Endothelial cell of umbilical vein (primary cell): ENCODE measurements around the gene SLC6A19. TPM values are rescaled to one million over a fixed set of nuclear protein-coding genes. Genes with fewer than 3 reads are reported as not detected.

Experiments used
- BruUV-seq: library from RNA; stranded (reverse); fragments of 400-500 nt; replicated peaks from 2 replicates; lab custom pipeline; 2021; lab: Mats Ljungman, UMichigan
- CTCF ChIA-PET: fragments of 300-600, 350-600 bp; sonication (Branson Sonifier 250); formaldehyde crosslinking; loops from one replicate; lab custom pipeline; 2021; ENCODE audit warnings: antibody characterized with exemption, inconsistent platforms; lab: Charles Lee
- POLR2A ChIA-PET: fragments of 300-600, 350-600 bp; sonication (Branson Sonifier 250); formaldehyde crosslinking; loops from one replicate; lab custom pipeline; 2021; ENCODE audit warnings: antibody characterized with exemption, inconsistent platforms; lab: Charles Lee
- DNase-seq: peaks from one replicate; pipeline ENCODE4 v3.0.0-alpha.2; 2011; ENCODE audit warnings: low read depth, low spot score
- FAIRE-seq: peaks from 2 replicates; lab custom pipeline; 2011; peaks lifted over from hg19 to GRCh38; lab: Jason Lieb, UNC
- H2AFZ ChIP-seq: 2 replicates; pipeline ENCODE4 v1.6.0; 2012; ENCODE audit warnings: low read depth, low read length, control low read depth, inconsistent platforms
- H3K27ac ChIP-seq: 2 replicates; pipeline ENCODE4 v1.5.1; 2011; ENCODE audit warnings: low read depth, mild to moderate bottlenecking, control low read depth, low read length, moderate library complexity; ENCODE audit not compliant: insufficient read depth
- H3K27me3 ChIP-seq, 2 experiments: 2 replicates each; pipeline versions ENCODE4 v1.6.0 to v1.6.1; 2011; ENCODE audit warnings: low read length in 2 of 2, mixed read lengths in 1 of 2; ENCODE audit not compliant: control insufficient read depth in 2 of 2, insufficient read depth in 2 of 2
- H3K36me3 ChIP-seq, 2 experiments: 2 replicates in 1 of 2; 3 replicates in 1 of 2; pipeline ENCODE4 v1.5.1; 2011; ENCODE audit warnings: low read length in 2 of 2, mild to moderate bottlenecking in 1 of 2, moderate library complexity in 1 of 2; ENCODE audit not compliant: control insufficient read depth in 2 of 2, insufficient read depth in 2 of 2; ENCODE audit errors: extremely low read depth in 1 of 2
- H3K4me1 ChIP-seq: 3 replicates; pipeline ENCODE4 v1.5.1; 2011; ENCODE audit warnings: mild to moderate bottlenecking, low read length; ENCODE audit not compliant: control insufficient read depth, insufficient read depth; ENCODE audit errors: extremely low read depth
- H3K4me2 ChIP-seq: 2 replicates; pipeline ENCODE4 v1.6.1; 2011; ENCODE audit warnings: low read length, control low read depth, mixed read lengths; ENCODE audit not compliant: insufficient read depth
- H3K4me3 ChIP-seq, 3 experiments: fragments of 200-600 bp in 1 of 3; sonication (generic), shearing (Covaris generic) in 1 of 3; replicated peaks in 1 of 3; 2 replicates each; pipeline ENCODE4 v1.5.1; 2011 to 2016; ENCODE audit warnings: control low read depth in 3 of 3, low read length in 3 of 3, mild to moderate bottlenecking in 2 of 3, inconsistent platforms in 1 of 3, low read depth in 1 of 3, moderate library complexity in 1 of 3; ENCODE audit not compliant: insufficient read depth in 1 of 3
- H3K79me2 ChIP-seq: 2 replicates; pipeline ENCODE4 v1.6.0; 2012; ENCODE audit warnings: low read length, inconsistent platforms; ENCODE audit not compliant: control insufficient read depth, insufficient read depth
- H3K9ac ChIP-seq: replicated peaks from 2 replicates; pipeline ENCODE3; 2011; ENCODE audit warnings: low read length, control low read depth; ENCODE audit not compliant: insufficient read depth; ENCODE audit errors: extremely low read depth
- H3K9me1 ChIP-seq: replicated peaks from 3 replicates; pipeline ENCODE4 v1.6.0; 2011; ENCODE audit warnings: mild to moderate bottlenecking, low read length; ENCODE audit not compliant: control insufficient read depth, insufficient read depth; ENCODE audit errors: extremely low read depth
- H3K9me3 ChIP-seq: replicated peaks from 2 replicates; pipeline ENCODE4 v1.5.1; 2012; ENCODE audit warnings: low read length, inconsistent platforms; ENCODE audit not compliant: control insufficient read depth, insufficient read depth
- H4K20me1 ChIP-seq: replicated peaks from 2 replicates; pipeline ENCODE3; 2011; ENCODE audit warnings: mild to moderate bottlenecking, low read length; ENCODE audit not compliant: control insufficient read depth, insufficient read depth; ENCODE audit errors: extremely low read depth
- CTCF ChIP-seq, 2 donors: IDR thresholded peaks; 1 replicate in 1 of 2; 2 replicates in 1 of 2; pipeline ENCODE4 v1.5.1; 2011; ENCODE audit warnings: low read length in 2 of 2, mild to moderate bottlenecking in 2 of 2, moderate library complexity in 2 of 2, control low read depth in 1 of 2, inconsistent platforms in 1 of 2, low read depth in 1 of 2; ENCODE audit not compliant: insufficient read depth in 1 of 2; ENCODE audit errors: extremely low read depth in 1 of 2
- EZH2 ChIP-seq: IDR thresholded peaks from 2 replicates; pipeline ENCODE4 v1.6.1; 2012; ENCODE audit warnings: borderline replicate concordance, low read depth, mild to moderate bottlenecking, moderate library complexity, low read length, inconsistent platforms; ENCODE audit not compliant: severe bottlenecking
- FOS ChIP-seq: IDR thresholded peaks from 2 replicates; pipeline ENCODE4 v1.6.1; 2011; ENCODE audit warnings: mild to moderate bottlenecking, low read length, moderate library complexity, borderline replicate concordance; ENCODE audit not compliant: insufficient read depth
- GATA2 ChIP-seq: IDR thresholded peaks from 2 replicates; pipeline ENCODE4 v1.7.0; 2011; ENCODE audit warnings: low read depth, mild to moderate bottlenecking, moderate library complexity, mixed read lengths, low read length; ENCODE audit not compliant: insufficient read length, insufficient read depth
- JUN ChIP-seq: IDR thresholded peaks from 2 replicates; pipeline ENCODE4 v1.6.1; 2011; ENCODE audit warnings: borderline replicate concordance, low read depth; ENCODE audit not compliant: insufficient read length, insufficient read depth
- MAX ChIP-seq: IDR thresholded peaks from 2 replicates; pipeline ENCODE4 v1.6.1; 2011; ENCODE audit not compliant: insufficient read depth, insufficient read length
- MYC ChIP-seq: IDR thresholded peaks from one replicate; pipeline ENCODE4 v1.6.1; 2011; ENCODE audit warnings: mild to moderate bottlenecking, low read depth, low read length
- POLR2A ChIP-seq: IDR thresholded peaks from 2 replicates; pipeline ENCODE4 v1.6.1; 2012; ENCODE audit warnings: low read depth, mild to moderate bottlenecking, control low read depth, low read length
- POLR2AphosphoS5 ChIP-seq: IDR thresholded peaks from 2 replicates; pipeline ENCODE4 v1.6.1; 2012; ENCODE audit warnings: low read depth, mild to moderate bottlenecking, control low read depth, low read length, moderate library complexity; ENCODE audit not compliant: insufficient read depth
- dilution Hi-C: fragments of 300-500 bp; cut with MboI; formaldehyde crosslinking; loops from one replicate; pipeline ENCODE4 v1.15.0; 2019; ENCODE audit warnings: low sequenced_read_pairs; ENCODE audit not compliant: extremely low pct_ligation_motif_present
- intact Hi-C: fragments of 100-400 bp; cut with micrococcal nuclease; formaldehyde crosslinking; loops from one replicate; pipeline ENCODE4 v1.10.0; 2022
- polyA plus RNA-seq, 4 experiments: library from polyadenylated mRNA; depleted of rRNA in 3 of 4; stranded (reverse) in 3 of 4; unstranded in 1 of 4; fragments of >200 nt; gene quantifications; 2 replicates each; pipeline versions ENCODE4 v1.2.1 to v1.2.3, GENCODE V29; 2011 to 2012; ENCODE audit warnings: missing spikeins in 1 of 4
- total RNA-seq: library from RNA; stranded (reverse); gene quantifications from 2 replicates; pipeline ENCODE4 v1.2.3, GENCODE V29; 2021

Gene SLC6A19
- total and polyA plus RNA-seq, 2 donors (not counting 3 experiments of a cell fraction or from before 2014, with no cell fraction given): not detected

- Histone ChIP-seq H3K36me3 (no peaks in the 10 kb centered on the region), H3K27me3 (peaks cover 0 to 3% of the 10 kb centered on the region in 2 experiments), H3K27ac (no peak overlapping the region), H3K9ac (no peak overlapping the region), H3K79me2 (no peaks in the 10 kb centered on the region), H3K4me3 (no peak overlapping the region), H3K4me2 (no peak overlapping the region), H3K9me1 (no peaks in the 10 kb centered on the region), H3K4me1 (no peaks in the 10 kb centered on the region), H3K9me3 (no peaks in the 10 kb centered on the region), H2AFZ (no peak overlapping the region), H4K20me1 (no peaks in the 10 kb centered on the region)
- TF ChIP-seq MAX: no peak
- TF ChIP-seq POLR2AphosphoS5: no peak
- no peak for TF ChIP-seq POLR2A
- no TSS peak for BruUV-seq
- POLR2A ChIA-PET: no interaction called here
- no peak for FAIRE-seq
- dilution Hi-C loops (no loop called here), intact Hi-C loops (no loop called here)
- CTCF ChIA-PET: interaction anchor here (1.6 kb wide), 1 partner anchor 238 kb away, joined by 3 read pairs; no protein-coding TSS in a partner anchor
- DNase-seq: no peak
Observed at GRCh38 chr5:1162276-1162675, 39.1 kb upstream of the SLC6A19 start.

GRCh38 chr5:1162751-1163150 is 38.6 kb upstream of the SLC6A19 start:
- intact Hi-C loops: no loop called here
- Histone ChIP-seq H3K4me1 (no peaks in the 10 kb centered on the region), H3K9ac (no peak overlapping the region), H3K36me3 (no peaks in the 10 kb centered on the region), H4K20me1 (no peaks in the 10 kb centered on the region), H3K79me2 (no peaks in the 10 kb centered on the region), H3K4me3 (no peak overlapping the region), H3K9me3 (no peaks in the 10 kb centered on the region), H2AFZ (no peak overlapping the region), H3K4me2 (no peak overlapping the region), H3K9me1 (no peaks in the 10 kb centered on the region), H3K27ac (no peak overlapping the region), H3K27me3 (peaks cover 0 to 3% of the 10 kb centered on the region in 2 experiments)
- FAIRE-seq (no peak), DNase-seq (no peak)
- no peak for TF ChIP-seq MAX
- TF ChIP-seq CTCF (IDR thresholded peaks at IDR 0.05; ENCODE audit: extremely low read depth in 1 of 2, insufficient read depth in 1 of 2, low read depth in 1 of 2, low read length in 2 of 2): no peak
- TF ChIP-seq POLR2A: no peak
- no peak for TF ChIP-seq FOS
- TF ChIP-seq MYC: no peak
- TF ChIP-seq GATA2: no peak
- no peak for TF ChIP-seq POLR2AphosphoS5
- TF ChIP-seq JUN: no peak
- TF ChIP-seq EZH2: no peak
- dilution Hi-C loops: no loop called here
- CTCF ChIA-PET: interaction anchor here (1.1 kb wide), 1 partner anchor 24 kb away, joined by 3 read pairs; no protein-coding TSS in a partner anchor
- no TSS peak for BruUV-seq
- POLR2A ChIA-PET: no interaction called here
